ENCODE data around the gene CDH13.

Gene CDH13

GRCh38 chr16:83296505-83296904, 669.7 kb downstream of the CDH13 start (continued):
- TF ChIP-seq CREB5 (CRISPR knock-in tag; IDR thresholded peaks at IDR 0.05; ENCODE audit: low read depth) (no peak), CSRNP3 (CRISPR knock-in tag; IDR thresholded peaks at IDR 0.05) (no peak), ESRRG (CRISPR knock-in tag; IDR thresholded peaks at IDR 0.05) (no peak), ISL1 (CRISPR knock-in tag; IDR thresholded peaks at IDR 0.05) (no peak), TCF4 (CRISPR knock-in tag; IDR thresholded peaks at IDR 0.05; ENCODE audit: borderline replicate concordance) (no peak)

GRCh38 chr16:83298541-83298940, 671.8 kb downstream of the CDH13 start:
- TF ChIP-seq ARNTL (CRISPR knock-in tag; IDR thresholded peaks at IDR 0.05; ENCODE audit: borderline replicate concordance, low read depth) (no peak), ZC3H10 (CRISPR knock-in tag; IDR thresholded peaks at IDR 0.05) (no peak), BACH2 (CRISPR knock-in tag; IDR thresholded peaks at IDR 0.05; ENCODE audit: borderline replicate concordance) (no peak), ZFP3 (CRISPR knock-in tag; IDR thresholded peaks at IDR 0.05) (no peak), PPARA (CRISPR knock-in tag; IDR thresholded peaks at IDR 0.05; ENCODE audit: borderline replicate concordance) (no peak), TSHZ2 (CRISPR knock-in tag; IDR thresholded peaks at IDR 0.05) (no peak), PATZ1 (CRISPR knock-in tag; IDR thresholded peaks at IDR 0.05; ENCODE audit: borderline replicate concordance) (no peak), RARB (CRISPR knock-in tag; IDR thresholded peaks at IDR 0.05) (no peak), SNAI2 (CRISPR knock-in tag; IDR thresholded peaks at IDR 0.05) (no peak), OSR1 (CRISPR knock-in tag; IDR thresholded peaks at IDR 0.05) (no peak), ZNF8 (CRISPR knock-in tag; IDR thresholded peaks at IDR 0.05) (no peak)
- ATAC-seq = no peak

GRCh38 chr16:83300326-83300725, 673.6 kb downstream of the CDH13 start:
- TF ChIP-seq PATZ1 (CRISPR knock-in tag; IDR thresholded peaks at IDR 0.05; ENCODE audit: borderline replicate concordance) (no peak), CSRNP3 (CRISPR knock-in tag; IDR thresholded peaks at IDR 0.05) (no peak), ISL1 (CRISPR knock-in tag; IDR thresholded peaks at IDR 0.05) (no peak), TOX (CRISPR knock-in tag; IDR thresholded peaks at IDR 0.05; ENCODE audit: borderline replicate concordance) (no peak), TCF4 (CRISPR knock-in tag; IDR thresholded peaks at IDR 0.05; ENCODE audit: borderline replicate concordance) (no peak), TSHZ2 (CRISPR knock-in tag; IDR thresholded peaks at IDR 0.05) (no peak), SNAI2 (CRISPR knock-in tag; IDR thresholded peaks at IDR 0.05) (no peak), ZNF8 (CRISPR knock-in tag; IDR thresholded peaks at IDR 0.05) (no peak), POU6F1 (CRISPR knock-in tag; IDR thresholded peaks at IDR 0.05; ENCODE audit: borderline replicate concordance, low read depth) (no peak)
- no peak for ATAC-seq

Data from SK-N-SH treated with all-trans-retinoic acid at 6 μM for 48 hours (cell line).